GM12892 (cell line): ENCODE measurements around the gene DHRS4.
"Not testable (repeated sequence)": the region's sequence is repeated elsewhere in the genome, so short reads cannot be mapped to it uniquely, and the experiment has no call there.

Source experiments
- POLR2A ChIP-seq: IDR thresholded peaks from 2 replicates; pipeline ENCODE4 v1.6.1; 2011; ENCODE audit warnings: low read depth, low read length, control low read depth
- POLR2AphosphoS5 ChIP-seq: IDR thresholded peaks from 2 replicates; pipeline ENCODE4 v1.6.1; 2011; ENCODE audit warnings: low read depth, low read length, control low read depth

GRCh38 chr14:23989734-23990445 is 36.3 kb downstream of the DHRS4 start:
- not testable (repeated sequence) for TF ChIP-seq POLR2AphosphoS5, POLR2A
